Measurements from ENCODE around the gene IL9.

The IL9 gene

GRCh38 chr5:135890867-135891266 lies 4.8 kb downstream of the IL9 start:
- no peak for DNase-seq

GRCh38 chr5:135890296-135890695 lies 5.3 kb downstream of the IL9 start:
- DNase-seq, result no peak

- DNase-seq, result no peak
These were observed 7.6 kb downstream of the IL9 start for GRCh38 chr5:135887881-135888614.

GRCh38 chr5:135887447-135887864 lies 8.2 kb downstream of the IL9 start:
- DNase-seq, result peak; percentile 35

GRCh38 chr5:135886136-135886535 lies 9.5 kb downstream of the IL9 start:
- no peak for DNase-seq

- DNase-seq, result no peak
These were observed 10.6 kb downstream of the IL9 start for GRCh38 chr5:135885031-135885430.

GRCh38 chr5:135883441-135883840 lies 12.2 kb downstream of the IL9 start:
- no peak for DNase-seq

- DNase-seq, result no peak
These were observed 12.6 kb downstream of the IL9 start for GRCh38 chr5:135883026-135883425.

- no peak for DNase-seq
These were observed 13.8 kb downstream of the IL9 start for GRCh38 chr5:135881819-135882218.

- DNase-seq, result no peak
These were observed 14.4 kb downstream of the IL9 start for GRCh38 chr5:135881244-135881643.

GRCh38 chr5:135880801-135881200 lies 14.8 kb downstream of the IL9 start:
- no peak for DNase-seq

- no peak for DNase-seq
These were observed 15.4 kb downstream of the IL9 start for GRCh38 chr5:135880278-135880677.

GRCh38 chr5:135879591-135879990 lies 16.1 kb downstream of the IL9 start:
- no peak for DNase-seq

GRCh38 chr5:135878156-135878620 lies 17.5 kb downstream of the IL9 start:
- DNase-seq, result peak; percentile 62

GRCh38 chr5:135877570-135878155 lies 18.0 kb downstream of the IL9 start:
- no peak for DNase-seq

GRCh38 chr5:135876146-135876545 lies 19.5 kb downstream of the IL9 start:
- DNase-seq, result no peak

GRCh38 chr5:135875567-135875966 lies 20.1 kb downstream of the IL9 start:
- DNase-seq, result no peak

- no peak for DNase-seq
These were observed 21.2 kb downstream of the IL9 start for GRCh38 chr5:135874461-135874860.

GRCh38 chr5:135873831-135874230 lies 21.8 kb downstream of the IL9 start:
- no peak for DNase-seq

GRCh38 chr5:135871268-135871915 lies 24.2 kb downstream of the IL9 start:
- no peak for DNase-seq

GRCh38 chr5:135869935-135870334 lies 25.7 kb downstream of the IL9 start:
- DNase-seq, result no peak

- DNase-seq, result no peak
These were observed 26.4 kb downstream of the IL9 start for GRCh38 chr5:135869276-135869675.

- DNase-seq, result no peak
These were observed 27.0 kb downstream of the IL9 start for GRCh38 chr5:135868681-135869080.

GRCh38 chr5:135867599-135867998 lies 28.0 kb downstream of the IL9 start:
- no peak for DNase-seq
